ENCODE data around the gene MAST1. TPM values are rescaled to one million over a fixed set of nuclear protein-coding genes. Genes with fewer than 3 reads are reported as not detected.

MAST1 gene
- total and polyA plus RNA-seq, 7 donors, result 0.09 to 0.13 (median 0.10) TPM; not detected in 4

- no peak overlapping the region for H3K27ac ChIP-seq
- H3K4me1 ChIP-seq, result peaks cover 6% of the 10 kb centered on the region
- intact Hi-C loops (cut with DNase I), result loop anchor here in 1 of 2 donors (5.0 kb wide), 1 partner anchor 33 kb away; the partner anchor contains the start of gene RNASEH2A
- 19 to 21% (median 20%) methylated on average over 43 of the region's 43 CpGs for WGBS, 3 donors
- no peaks in the 10 kb centered on the region for H3K9me3 ChIP-seq
- H3K27me3 ChIP-seq (ENCODE audit: insufficient read depth in 3 of 3, low read length in 2 of 3), result peaks cover 0 to 88% (median 37%) of the 10 kb centered on the region in 3 donors
- H3K36me3 ChIP-seq (ENCODE audit: insufficient read depth in 1 of 2, low read depth in 1 of 2), result no peaks in the 10 kb centered on the region
- H3K4me3 ChIP-seq, result peak overlapping the region; percentile 42
- ATAC-seq (peak; percentile 70 to 75 (median 72)), DNase-seq (peak; percentile 51 to 73)
- TF ChIP-seq, protein P1, sequence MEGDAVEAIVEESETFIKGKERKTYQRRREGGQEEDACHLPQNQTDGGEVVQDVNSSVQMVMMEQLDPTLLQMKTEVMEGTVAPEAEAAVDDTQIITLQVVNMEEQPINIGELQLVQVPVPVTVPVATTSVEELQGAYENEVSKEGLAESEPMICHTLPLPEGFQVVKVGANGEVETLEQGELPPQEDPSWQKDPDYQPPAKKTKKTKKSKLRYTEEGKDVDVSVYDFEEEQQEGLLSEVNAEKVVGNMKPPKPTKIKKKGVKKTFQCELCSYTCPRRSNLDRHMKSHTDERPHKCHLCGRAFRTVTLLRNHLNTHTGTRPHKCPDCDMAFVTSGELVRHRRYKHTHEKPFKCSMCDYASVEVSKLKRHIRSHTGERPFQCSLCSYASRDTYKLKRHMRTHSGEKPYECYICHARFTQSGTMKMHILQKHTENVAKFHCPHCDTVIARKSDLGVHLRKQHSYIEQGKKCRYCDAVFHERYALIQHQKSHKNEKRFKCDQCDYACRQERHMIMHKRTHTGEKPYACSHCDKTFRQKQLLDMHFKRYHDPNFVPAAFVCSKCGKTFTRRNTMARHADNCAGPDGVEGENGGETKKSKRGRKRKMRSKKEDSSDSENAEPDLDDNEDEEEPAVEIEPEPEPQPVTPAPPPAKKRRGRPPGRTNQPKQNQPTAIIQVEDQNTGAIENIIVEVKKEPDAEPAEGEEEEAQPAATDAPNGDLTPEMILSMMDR (IDR thresholded peaks at IDR 0.05), result no peak
Measured at GRCh38 chr19:12840091-12841079, 2.1 kb downstream of the MAST1 start.

GRCh38 chr19:12841094-12841493 is 2.8 kb downstream of the MAST1 start:
- 0 to 3% (median 1%) methylated on average over 29 of the region's 29 CpGs for WGBS, 3 donors
- ATAC-seq (no peak), DNase-seq (peak in 1 of 2 donors; percentile 53)
- Histone ChIP-seq H3K4me3 (peak overlapping the region; percentile 42), H3K4me1 (peaks cover 6% of the 10 kb centered on the region), H3K36me3 (ENCODE audit: insufficient read depth in 1 of 2, low read depth in 1 of 2) (no peaks in the 10 kb centered on the region), H3K27ac (no peak overlapping the region), H3K27me3 (ENCODE audit: insufficient read depth in 3 of 3, low read length in 2 of 3) (peaks cover 0 to 81% (median 33%) of the 10 kb centered on the region in 3 donors), H3K9me3 (no peaks in the 10 kb centered on the region)
- intact Hi-C loops (cut with DNase I), result loop anchor here in 1 of 2 donors (5.0 kb wide), 1 partner anchor 34 kb away; the partner anchor contains the start of gene RNASEH2A
- TF ChIP-seq, protein P1 (IDR thresholded peaks at IDR 0.05), result no peak

GRCh38 chr19:12842511-12842910 is 4.2 kb downstream of the MAST1 start:
- 88 to 92% (median 89%) methylated on average over 18 of the region's 18 CpGs for WGBS, 3 donors
- ATAC-seq (no peak), DNase-seq (peak in 1 of 2 donors; percentile 23)
- peaks cover 0 to 69% (median 25%) of the 10 kb centered on the region in 3 donors for H3K27me3 ChIP-seq (ENCODE audit: insufficient read depth in 3 of 3, low read length in 2 of 3)
- TF ChIP-seq, protein P1 (IDR thresholded peaks at IDR 0.05), result no peak
- peaks cover 9% of the 10 kb centered on the region for H3K4me1 ChIP-seq
- no peaks in the 10 kb centered on the region for H3K9me3 ChIP-seq
- intact Hi-C loops (cut with DNase I), result loop anchor here in 1 of 2 donors (5.0 kb wide), 1 partner anchor 35 kb away; the partner anchor contains the start of gene RNASEH2A
- no peak overlapping the region for H3K4me3 ChIP-seq
- no peak overlapping the region for H3K27ac ChIP-seq
- no peaks in the 10 kb centered on the region for H3K36me3 ChIP-seq (ENCODE audit: insufficient read depth in 1 of 2, low read depth in 1 of 2)

DNA sequence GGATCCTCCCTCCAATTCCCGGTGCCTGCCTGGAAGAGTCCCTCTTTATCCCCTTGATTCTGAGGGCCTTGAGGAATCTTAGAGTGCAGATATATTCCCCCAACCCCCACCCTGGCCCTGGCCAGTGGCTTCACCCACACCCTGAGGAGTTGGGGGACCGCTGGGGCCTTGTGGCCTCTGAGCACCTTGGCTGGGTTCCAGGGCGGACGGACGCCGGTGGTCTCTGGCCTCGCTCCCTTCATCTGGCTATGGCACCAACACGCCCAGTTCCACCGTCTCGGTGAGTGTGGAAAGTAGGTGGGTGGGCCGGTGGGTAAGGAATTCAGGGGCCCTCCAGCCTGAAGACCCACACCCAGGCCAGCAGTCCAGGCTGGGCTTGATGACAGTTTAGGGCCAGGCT is 5.0 kb downstream of the MAST1 start:
- WGBS, 3 donors, result 71 to 79% (median 75%) methylated on average over 11 of the region's 11 CpGs
- no peaks in the 10 kb centered on the region for H3K36me3 ChIP-seq (ENCODE audit: insufficient read depth in 1 of 2, low read depth in 1 of 2)
- no peak overlapping the region for H3K4me3 ChIP-seq
- intact Hi-C loops (cut with DNase I), result loop anchor here in 1 of 2 donors (5.0 kb wide), 1 partner anchor 36 kb away; the partner anchor contains the start of gene RNASEH2A
- TF ChIP-seq, protein P1 (IDR thresholded peaks at IDR 0.05), result no peak
- H3K4me1 ChIP-seq, result peaks cover 12% of the 10 kb centered on the region
- peak in 1 of 2 donors; percentile 51 for DNase-seq
- no peak for ATAC-seq
- peaks cover 0 to 62% (median 21%) of the 10 kb centered on the region in 3 donors for H3K27me3 ChIP-seq (ENCODE audit: insufficient read depth in 3 of 3, low read length in 2 of 3)
- no peaks in the 10 kb centered on the region for H3K9me3 ChIP-seq
- H3K27ac ChIP-seq, result no peak overlapping the region
